Gastrocnemius medialis (tissue), 4 donors: Measurements from ENCODE around the gene CALD1.

ENCODE experiments used
- POLR2A ChIP-seq, 2 donors: fragments of 450-650 bp; IDR thresholded peaks; one replicate each; pipeline ENCODE4 v1.6.1; 2017; ENCODE audit warnings: antibody characterized with exemption in 2 of 2, mild to moderate bottlenecking in 2 of 2, moderate library complexity in 2 of 2
- TF ChIP-seq, protein P1 (sequence below), 5 experiments: fragments of 450-650 bp in 3 of 5; fragments of 200-600 bp in 2 of 5; sonication (generic) in 2 of 5; IDR thresholded peaks in 4 of 5; conservative IDR thresholded peaks in 1 of 5; 1 replicate in 4 of 5; 2 replicates in 1 of 5; pipeline ENCODE4 v1.5.1; 2016 to 2019; ENCODE audit warnings: antibody characterized with exemption in 5 of 5, mild to moderate bottlenecking in 3 of 5, moderate library complexity in 3 of 5

DNA sequence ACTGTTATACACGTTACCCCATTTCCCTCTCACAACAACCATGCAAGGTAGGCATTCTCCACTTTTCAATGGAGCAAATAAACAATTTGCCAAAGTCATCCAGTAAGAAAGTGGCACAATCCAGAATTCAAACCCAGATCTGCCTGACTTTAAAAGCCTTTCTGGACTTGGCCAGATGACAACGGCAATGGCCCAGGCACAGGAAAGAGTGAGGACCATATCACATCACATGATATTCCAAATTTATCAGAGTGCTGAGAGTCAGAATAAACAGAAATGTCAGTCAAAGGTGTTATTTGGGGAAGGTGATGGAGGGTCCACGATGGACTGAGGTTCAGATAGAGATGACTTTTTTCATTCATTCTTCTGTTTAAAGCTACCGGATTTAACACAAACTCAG, 48.0 kb downstream of the CALD1 start:
- TF ChIP-seq, protein P1, sequence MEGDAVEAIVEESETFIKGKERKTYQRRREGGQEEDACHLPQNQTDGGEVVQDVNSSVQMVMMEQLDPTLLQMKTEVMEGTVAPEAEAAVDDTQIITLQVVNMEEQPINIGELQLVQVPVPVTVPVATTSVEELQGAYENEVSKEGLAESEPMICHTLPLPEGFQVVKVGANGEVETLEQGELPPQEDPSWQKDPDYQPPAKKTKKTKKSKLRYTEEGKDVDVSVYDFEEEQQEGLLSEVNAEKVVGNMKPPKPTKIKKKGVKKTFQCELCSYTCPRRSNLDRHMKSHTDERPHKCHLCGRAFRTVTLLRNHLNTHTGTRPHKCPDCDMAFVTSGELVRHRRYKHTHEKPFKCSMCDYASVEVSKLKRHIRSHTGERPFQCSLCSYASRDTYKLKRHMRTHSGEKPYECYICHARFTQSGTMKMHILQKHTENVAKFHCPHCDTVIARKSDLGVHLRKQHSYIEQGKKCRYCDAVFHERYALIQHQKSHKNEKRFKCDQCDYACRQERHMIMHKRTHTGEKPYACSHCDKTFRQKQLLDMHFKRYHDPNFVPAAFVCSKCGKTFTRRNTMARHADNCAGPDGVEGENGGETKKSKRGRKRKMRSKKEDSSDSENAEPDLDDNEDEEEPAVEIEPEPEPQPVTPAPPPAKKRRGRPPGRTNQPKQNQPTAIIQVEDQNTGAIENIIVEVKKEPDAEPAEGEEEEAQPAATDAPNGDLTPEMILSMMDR (IDR thresholded peaks at IDR 0.05 in 4 of 5, conservative IDR thresholded peaks at IDR 0.05 in 1 of 5), result no peak
- no peak for TF ChIP-seq POLR2A (IDR thresholded peaks at IDR 0.05)
